ENCODE data around the gene MACROD2.

DNA sequence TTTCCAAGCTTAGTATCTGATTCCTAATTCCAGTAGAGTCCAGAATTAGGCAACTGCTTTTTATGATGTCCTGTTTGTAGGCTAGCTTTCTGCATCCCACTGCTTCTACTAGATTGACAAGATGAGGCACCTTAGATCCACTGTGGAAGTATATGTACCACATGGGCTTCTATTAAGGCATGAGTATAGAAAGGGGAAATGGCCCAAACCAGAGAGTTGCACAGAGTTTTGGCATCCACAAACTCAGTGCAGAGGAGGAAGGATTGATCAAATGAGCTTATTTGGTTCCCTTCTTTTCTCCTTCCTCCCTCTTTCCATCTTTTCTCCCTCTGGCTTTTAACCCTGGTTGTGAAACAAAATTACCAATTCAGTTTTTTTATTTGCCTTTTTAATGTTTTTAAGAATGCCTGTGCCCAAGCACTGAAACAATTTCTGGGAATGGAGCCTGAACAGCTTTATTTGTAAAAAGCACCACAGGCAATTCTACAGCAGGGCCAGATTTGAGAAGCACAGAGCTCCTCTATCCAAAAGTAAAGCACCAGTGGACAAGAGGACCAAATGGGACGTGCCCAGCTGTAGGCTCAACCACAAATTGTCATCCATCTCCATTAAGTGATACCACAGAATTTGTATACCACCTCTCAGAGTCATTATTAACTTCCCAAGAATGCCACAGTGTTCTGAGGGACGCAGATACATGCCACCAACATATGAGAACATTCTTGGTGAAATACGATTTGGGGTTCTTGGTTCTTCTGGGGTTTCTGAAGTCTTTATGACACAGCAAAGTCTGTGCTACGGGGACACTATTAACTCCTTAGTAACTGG lies 1608.9 kb downstream of the MACROD2 start:
- TF ChIP-seq CTCF (IDR thresholded peaks at IDR 0.05) (no peak), POLR2A (IDR thresholded peaks at IDR 0.05) (no peak)
